Hematopoietic multipotent progenitor cell (in vitro differentiated cells): ENCODE measurements around the gene DDAH1. TPM values are rescaled to one million over a fixed set of nuclear protein-coding genes. Genes with fewer than 3 reads are reported as not detected.
A peak's percentile ranks its signal among the peaks of the same experiment; 100 is the strongest.

Experiments used
- DNase-seq, 3 donors: peaks; one replicate each; pipeline ENCODE4 v3.0.0-alpha.2; 2011 to 2015; ENCODE audit warnings: low read depth in 2 of 3, low spot score in 2 of 3
- total RNA-seq: library from RNA; depleted of rRNA; stranded (reverse); fragments of >200 nt; gene quantifications from one replicate; pipeline ENCODE4 v1.2.3, GENCODE V29; 2012

Gene DDAH1
- total RNA-seq, 1 donor, result 0.81 TPM

- no peak for DNase-seq
Measured at GRCh38 chr1:85445906-85446305, 19.1 kb downstream of the DDAH1 start.

- DNase-seq, result no peak
Measured at GRCh38 chr1:85444381-85444780, 20.6 kb downstream of the DDAH1 start.

DNA sequence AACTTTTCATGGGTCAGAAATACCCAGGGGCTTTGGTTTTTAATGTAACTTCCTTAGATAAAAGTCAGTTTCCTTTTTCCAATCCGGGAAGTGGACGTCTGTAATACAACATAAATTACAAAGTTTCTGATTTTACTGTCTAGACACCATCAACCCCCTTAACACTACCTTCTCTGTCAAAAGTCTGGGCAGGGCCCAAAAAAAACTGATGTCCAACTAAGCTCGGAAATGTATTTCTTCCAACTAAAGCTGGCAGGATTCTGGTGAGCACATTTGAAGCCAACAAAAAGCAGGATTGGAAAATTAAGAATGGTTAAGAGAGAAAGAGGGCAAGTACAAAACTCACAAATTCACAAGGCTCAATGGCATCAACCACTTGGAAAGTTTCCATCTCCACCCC, 24.3 kb downstream of the DDAH1 start:
- no peak for DNase-seq

GRCh38 chr1:85438353-85438752, 26.6 kb downstream of the DDAH1 start:
- no peak for DNase-seq

- DNase-seq, result no peak
Measured at GRCh38 chr1:85437139-85437538, 27.8 kb downstream of the DDAH1 start.

DNA sequence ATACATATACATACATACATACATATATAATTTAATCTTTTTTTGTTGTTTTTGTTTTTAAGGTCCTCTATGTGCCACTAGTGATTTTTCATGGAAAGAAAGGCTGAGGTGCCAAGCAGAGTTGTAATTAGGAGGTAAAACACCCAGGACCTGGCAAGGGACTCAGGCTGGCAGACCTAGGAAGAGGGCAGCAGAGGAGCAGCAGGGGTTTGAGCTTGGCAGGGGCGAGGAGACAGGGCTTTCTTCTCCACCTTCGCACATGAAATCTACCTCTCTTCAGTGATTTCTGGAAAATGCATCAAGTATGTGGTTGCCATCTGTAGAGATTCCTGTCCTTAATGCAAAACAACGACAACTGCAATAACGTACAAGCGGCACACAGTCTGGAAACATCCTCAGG, 31.9 kb downstream of the DDAH1 start:
- no peak for DNase-seq

- no peak for DNase-seq
Measured at GRCh38 chr1:85428471-85429089, 36.4 kb downstream of the DDAH1 start.

GRCh38 chr1:85427849-85428248, 37.1 kb downstream of the DDAH1 start:
- peak in 1 of 3 donors; percentile 6 for DNase-seq

DNA sequence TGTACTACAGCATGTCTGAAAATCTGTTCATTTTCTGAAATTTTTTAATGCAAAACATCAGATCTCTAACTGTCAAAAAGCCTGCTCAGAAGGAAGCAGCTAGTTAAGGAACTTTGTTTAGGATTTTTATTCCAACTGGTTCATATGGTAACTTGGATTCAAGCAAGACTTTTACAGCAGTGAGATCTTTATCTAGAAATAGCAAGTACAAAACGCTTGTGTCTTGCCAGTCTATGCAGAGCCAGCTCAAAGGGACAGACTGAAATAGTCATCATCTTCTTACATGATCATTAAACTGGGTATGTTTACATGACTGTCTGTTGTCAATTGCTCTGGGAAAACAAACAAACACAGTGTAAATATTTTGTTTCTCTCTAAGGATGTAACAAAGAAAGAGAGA, 37.6 kb downstream of the DDAH1 start:
- DNase-seq, result no peak

DNA sequence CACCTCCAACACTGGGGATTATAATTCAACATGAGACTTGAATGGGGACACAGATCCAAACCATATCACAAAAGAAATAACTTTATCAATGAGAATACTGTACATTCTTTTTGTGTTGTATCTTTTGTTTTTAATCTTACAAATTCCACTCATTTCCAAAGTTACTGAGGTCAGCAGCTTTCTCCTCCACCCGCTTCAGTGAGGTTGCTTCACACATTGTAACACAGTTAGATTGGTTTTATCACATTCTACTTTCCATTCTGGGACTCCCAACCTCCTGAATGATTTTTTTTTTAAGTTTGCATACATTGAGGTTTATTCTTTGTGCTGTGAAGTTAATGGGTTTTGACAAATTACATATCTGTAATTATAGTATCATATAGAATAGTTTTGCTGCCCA, 43.8 kb downstream of the DDAH1 start:
- DNase-seq, result no peak

DNA sequence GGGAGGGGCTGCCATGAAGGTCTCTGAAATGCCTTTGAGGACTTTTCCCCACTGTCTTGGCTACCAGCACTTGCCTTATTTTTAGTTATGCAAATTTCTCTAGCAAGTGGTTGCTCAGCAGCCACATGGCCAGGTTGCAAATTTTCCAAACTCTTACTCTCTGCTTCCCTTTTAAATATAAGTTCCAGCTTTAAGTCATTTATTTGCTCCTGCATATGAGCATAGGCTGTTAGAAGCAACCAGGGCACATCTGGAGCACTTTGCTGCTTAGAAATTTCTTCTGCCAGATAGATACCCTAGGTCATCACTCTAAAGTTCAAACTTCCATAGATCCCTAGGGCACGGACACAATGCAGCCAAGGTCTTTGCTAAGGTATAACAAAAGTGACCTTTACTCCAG, 44.8 kb downstream of the DDAH1 start:
- no peak for DNase-seq

DNA sequence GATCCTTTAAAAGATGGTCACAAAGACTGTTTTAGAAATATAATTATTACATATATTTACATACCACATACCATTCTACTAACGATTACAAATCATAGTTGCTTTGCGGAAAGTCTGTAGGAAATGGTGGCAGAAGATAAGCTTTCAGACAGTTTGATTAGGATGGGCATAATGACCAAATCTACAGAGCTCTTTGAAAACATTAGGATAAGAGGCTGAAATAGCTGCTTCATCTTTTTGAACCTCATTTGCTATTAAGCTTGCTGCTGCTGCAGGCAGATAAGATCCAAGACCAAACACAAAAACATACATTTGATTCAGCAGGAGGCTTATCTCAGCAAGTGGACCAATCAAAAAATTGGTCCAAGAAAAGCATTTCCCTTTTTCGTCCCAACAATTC, 47.1 kb downstream of the DDAH1 start:
- DNase-seq, result peak in 1 of 3 donors; percentile 5

- DNase-seq, result no peak
Measured at GRCh38 chr1:85417017-85417416, 47.9 kb downstream of the DDAH1 start.

DNA sequence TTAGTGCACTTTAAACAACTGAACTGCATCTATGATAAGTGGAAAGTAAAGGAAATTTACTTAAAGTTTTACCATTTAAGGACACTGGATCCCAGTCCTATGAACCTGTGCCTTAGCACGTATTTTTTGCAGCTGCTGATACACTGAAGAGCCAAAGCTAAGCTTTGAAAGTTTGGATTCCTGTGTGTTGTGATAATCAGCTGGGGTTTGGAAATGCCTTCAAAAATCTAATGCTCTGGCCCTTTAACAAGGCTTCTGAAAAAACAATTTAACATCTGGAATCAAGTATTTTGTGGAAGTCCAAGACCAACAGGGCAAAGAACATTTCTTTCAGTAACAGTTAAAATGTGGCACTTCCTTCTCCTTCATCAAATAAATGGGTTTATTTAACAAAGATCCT, 51.8 kb downstream of the DDAH1 start:
- DNase-seq, result no peak

DNA sequence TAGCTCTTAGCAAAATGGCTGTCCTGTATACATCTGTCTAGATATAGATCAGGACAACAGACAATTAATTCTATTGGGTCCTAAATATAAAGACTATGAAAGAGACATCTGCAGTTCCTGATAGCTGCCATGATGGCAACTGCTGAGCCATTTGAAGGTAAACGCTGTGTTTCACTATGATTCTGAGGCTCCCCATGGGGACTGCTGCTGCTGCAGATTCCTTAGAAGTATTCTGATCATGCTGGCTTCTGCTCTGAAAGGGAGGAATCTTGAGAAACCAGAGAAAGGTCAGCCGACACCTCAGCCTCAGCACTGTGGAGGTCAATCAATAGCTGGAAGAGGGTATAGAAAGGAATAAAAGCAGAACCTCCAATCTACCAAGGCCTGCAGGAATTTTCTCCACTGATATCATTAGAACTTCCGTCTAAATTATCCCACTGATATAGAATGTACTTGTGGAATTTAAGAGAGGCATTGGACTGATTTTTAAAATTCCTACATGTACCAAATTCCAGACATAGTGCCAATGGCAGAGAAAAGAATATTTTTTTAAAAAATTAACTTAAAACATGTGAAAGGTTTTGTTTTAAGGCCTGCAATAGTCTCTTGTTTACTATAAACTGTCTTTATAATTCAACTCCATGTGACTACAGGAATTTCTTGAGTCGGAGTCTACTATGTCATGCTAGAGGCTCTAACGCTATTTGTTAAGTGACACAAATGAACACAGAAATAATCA, 53.2 kb downstream of the DDAH1 start:
- no peak for DNase-seq

DNA sequence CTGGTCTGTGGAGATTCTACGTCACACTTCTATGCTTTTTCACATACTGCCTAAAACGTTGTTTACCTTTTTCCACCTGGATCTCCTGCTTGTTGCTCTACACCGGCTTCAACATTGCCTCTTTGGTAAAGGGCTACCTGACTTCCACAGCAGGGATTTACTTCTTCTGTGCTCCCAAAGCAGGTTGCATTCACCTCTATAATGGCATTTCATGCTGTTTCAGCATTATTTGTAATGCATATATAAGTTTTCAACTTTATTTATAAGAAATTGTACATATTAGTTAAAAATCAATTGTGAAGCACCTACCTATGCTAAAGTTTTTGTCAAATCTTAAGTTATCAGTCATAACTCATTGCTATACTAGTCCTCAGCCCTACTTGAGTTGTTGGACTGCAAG, 55.4 kb downstream of the DDAH1 start:
- no peak for DNase-seq

GRCh38 chr1:85407746-85408377, 57.1 kb downstream of the DDAH1 start:
- DNase-seq, result no peak

GRCh38 chr1:85406887-85407533, 57.9 kb downstream of the DDAH1 start:
- no peak for DNase-seq

DNA sequence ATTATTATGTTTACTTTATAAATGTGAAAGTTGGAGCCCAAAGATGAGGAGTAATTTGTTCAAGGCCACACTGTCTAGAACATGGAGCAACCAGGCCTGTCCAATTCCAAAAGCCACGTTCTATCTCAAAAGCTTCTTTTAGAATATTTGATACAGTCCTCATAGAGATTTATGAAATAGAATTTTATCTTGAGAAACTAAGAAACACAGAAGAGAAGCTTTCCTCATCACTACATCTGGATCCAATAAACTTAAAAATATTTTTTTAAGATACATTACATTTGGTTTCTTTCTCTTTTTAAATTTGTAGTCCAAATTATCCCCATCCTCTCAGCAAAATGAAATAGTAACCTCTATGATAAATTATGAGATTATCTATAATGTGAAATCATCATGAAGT, 58.9 kb downstream of the DDAH1 start:
- DNase-seq, result no peak

DNA sequence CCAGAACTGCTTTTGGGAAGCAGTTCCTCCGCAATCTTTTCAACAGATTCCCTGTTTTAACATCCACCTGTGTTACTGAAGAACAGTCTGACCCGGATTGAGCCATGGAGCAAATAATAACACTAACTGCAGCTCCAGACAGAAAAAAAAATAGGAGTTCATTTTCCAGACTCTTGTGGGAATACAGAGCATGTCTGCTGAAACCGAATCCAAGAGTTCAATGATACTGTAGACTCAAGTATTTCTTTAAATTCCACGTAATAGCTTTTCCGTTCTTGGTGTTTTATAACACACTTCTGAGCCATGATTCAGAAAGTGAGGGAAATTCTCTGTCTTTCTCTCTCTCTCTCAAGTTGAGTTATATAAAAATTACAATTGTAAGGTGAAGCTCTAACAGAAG, 60.6 kb downstream of the DDAH1 start:
- DNase-seq, result no peak

DNA sequence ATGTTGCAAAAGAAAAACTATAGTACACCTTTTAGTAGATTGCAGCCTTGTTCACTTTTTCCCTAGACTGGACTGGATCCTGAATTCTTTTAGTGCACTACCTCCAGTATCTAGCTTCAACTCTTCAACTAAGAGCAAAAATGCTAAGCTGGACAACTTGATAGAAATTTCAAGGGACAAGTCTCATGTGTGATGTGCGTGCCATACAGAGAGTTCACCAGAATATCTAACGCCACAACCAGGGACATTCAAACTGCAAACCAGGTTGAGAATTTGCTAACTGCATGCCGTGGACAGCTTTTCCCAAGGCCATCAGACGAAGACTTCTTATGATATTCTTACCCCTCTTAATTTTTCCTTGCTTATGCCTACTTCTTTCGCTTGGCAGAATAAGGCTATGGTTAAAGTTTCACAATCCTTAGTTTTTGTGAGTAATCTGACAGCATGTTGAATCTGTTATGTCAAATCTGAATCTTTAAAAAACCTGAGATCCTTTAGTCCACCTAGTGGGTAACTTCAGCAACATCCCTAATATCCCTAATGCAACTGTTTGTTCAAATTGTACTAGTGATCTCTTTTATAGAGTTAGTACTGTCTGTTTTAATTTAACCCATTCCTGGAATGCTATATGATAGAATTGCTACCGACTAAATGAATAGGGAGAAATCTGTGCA, 66.4 kb downstream of the DDAH1 start:
- peak in 1 of 3 donors; percentile 11 for DNase-seq
